Measurements from ENCODE around the gene VWA8.

- TF ChIP-seq CTCF (IDR thresholded peaks at IDR 0.05; ENCODE audit: low read depth, low read length), result no peak
- TF ChIP-seq EZH2phosphoT487 (IDR thresholded peaks at IDR 0.05; ENCODE audit: low read depth), result no peak
These were observed 220.4 kb downstream of the VWA8 start for GRCh38 chr13:41740479-41740878.

Data from OCI-LY3 (cell line).